ENCODE measurements around the gene ADNP2.
"Not testable (repeated sequence)": the region's sequence is repeated elsewhere in the genome, so short reads cannot be mapped to it uniquely, and the experiment has no call there.

ADNP2 gene

DNA sequence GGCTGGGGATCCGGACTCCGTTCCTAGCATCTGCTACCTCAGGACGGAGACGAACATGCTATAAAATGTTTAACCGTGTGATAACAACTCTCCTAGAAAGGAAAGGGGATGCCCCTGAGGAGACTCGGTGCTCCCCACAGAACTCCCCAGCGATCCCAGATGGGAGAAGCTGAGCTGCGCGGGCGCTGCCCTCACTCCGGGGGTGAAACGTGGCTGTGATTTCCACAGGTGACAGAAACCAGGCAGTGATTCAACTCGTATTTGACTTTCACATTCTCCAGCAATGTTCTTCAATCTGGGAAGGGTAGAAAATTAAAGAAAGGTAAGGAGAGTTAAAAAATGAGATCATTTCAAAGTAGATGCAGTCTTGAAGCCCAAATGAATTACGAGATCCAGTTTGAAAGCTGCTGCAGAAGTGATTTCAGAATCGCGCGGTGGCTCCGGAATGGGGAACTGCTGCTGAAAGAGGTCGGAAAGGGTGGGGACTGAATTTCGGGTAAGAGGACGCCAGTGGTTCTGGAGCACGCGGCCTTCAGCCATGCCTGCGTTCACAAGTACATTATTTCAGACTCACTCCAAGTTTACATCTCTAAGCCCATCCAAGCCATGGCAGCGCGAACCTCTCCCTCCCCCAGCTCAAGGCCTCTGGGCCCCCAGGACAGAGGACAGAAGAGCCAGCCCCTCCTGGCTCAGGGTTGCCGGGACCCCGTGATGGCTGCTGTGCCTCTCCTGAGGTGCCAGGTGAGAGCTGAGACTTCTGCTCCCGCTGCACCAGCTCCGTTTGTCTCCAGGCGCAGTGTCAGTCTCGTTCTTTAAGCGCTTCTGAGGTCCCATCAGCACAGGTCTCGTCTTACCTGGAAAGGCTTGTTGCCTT, 39.5 kb downstream of the ADNP2 start:
- no peak for DNase-seq

DNA sequence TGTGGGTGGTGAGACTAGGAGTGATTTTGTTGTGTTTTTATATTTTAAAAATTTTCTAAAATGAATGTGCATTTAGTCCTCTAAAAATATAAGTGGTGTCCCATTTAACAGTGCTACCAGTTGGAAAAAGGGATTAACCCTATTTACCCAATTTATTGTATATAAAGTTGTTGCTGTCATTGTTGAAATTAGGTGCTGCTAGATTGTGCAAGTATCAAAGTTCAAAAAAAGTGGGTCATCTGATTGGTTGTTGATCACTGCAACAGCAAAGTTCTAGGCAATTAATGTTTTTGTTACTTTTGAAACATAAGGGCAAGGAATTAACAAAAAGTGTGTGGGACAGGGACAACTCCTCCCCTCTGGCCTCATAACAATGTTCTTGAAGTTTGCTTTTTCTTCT, 40.6 kb downstream of the ADNP2 start:
- DNase-seq: no peak

DNA sequence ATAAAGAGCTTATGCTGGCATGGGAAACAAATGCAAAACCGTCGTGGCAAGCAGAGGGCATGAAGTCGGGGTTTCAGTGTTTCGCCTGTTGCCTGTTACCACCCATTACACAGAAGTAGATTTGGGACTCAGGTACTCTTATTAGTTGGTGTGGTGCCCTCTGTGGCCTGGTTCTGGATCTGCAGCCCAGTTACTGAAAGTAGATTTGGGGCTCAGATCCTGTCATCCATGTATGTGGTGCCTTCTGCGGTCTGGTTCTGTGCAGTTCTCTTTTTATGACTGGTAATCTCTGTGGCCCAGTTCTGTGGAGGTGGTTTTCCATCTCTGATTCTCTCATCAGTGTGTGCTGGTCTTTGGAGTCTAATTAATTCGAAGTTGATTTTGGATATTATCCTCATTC, 45.2 kb downstream of the ADNP2 start:
- no peak for DNase-seq

DNA sequence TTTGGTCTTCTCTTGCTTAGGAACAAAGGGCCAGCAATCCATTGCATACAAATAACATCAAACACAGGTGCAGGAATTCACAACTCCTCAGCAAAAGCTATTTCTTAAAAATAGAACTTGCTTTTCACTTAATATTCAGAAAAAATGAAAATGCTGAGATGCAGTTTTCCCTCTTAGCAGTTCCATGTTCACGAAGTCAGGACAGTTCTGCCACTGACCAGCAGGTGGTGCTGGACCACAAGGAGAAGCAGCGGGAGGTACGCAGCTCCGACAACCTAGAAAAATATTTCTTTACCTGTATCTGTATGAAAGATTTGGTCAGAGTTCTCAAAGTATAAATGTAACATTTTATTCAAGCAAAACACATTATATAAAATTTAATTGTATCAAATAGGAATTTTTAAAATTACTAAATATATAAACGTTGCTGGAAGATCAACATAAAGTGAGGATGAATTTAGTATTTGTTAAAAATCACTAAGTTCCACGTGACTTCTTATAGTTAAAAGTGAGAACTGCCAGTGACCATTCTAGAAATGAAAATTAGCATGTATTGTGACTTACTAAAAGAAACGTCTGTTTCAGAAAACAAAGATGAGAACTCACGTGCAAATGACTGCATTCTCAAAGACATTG, 48.8 kb downstream of the ADNP2 start:
- DNase-seq: peak; percentile 85

DNA sequence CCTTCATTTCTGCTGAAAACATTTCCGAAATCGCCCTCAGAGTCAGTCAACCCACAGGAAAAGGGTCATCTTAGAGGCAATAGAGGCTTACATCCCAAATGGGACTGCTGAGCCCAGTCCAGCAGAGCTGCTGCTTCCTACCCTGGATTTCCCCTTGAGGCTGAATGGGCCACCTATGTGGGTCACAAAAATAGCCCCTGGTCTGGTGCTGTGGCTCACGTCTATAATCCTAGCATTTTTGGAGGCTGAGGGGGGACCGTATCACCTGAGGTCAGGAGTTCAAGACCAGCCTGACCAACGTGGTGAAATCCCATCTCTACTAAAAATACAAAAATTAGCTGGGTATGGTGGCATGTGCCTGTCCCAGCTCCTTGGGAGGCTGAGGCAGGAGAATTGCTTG, 49.3 kb downstream of the ADNP2 start:
- no peak for DNase-seq

DNA sequence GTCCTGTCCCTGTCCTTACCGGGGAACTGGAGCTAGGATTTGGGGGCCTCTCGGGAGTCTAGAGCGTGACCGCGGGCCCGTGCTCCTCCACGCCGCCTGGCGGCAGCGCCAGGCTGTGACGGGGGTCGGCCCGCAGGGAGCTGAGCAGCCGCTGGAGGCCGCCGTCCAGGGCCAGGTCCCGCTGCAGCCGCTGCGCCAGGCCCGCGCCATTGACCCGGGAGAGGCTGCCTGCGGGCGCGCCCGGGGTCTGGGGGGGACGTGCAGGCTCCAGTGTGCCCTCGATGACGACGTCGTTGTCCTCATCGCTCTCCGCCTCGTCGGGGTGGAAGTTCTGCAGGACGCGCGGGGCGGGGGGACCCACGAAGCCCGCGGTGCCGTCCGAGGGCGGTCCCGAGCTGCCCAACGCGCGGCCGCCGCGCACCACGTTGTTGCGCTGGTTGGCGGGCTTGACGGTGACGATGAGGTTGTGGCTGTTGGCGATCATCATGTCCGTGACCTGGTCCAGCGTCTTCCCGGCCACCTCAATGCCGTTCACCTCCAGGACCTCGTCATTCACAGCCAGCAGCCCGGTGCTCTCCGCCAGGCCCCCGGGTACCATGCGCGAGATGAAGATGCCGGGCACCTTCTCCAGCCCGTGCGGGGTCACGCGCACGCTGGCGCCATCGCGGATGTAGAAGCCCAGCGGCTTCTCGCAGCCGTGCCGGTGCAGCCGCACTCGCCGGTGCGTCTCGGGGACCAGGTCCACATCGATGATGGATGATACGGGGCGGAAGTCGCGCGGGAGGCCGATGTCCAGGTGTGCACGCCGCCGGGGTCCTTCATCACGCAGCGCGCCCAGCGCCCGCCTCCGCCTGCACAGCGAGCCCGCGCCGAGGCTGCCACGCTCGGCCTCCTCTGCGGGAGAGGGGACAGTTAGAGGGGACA, 50.9 kb downstream of the ADNP2 start:
- no peak for DNase-seq

DNA sequence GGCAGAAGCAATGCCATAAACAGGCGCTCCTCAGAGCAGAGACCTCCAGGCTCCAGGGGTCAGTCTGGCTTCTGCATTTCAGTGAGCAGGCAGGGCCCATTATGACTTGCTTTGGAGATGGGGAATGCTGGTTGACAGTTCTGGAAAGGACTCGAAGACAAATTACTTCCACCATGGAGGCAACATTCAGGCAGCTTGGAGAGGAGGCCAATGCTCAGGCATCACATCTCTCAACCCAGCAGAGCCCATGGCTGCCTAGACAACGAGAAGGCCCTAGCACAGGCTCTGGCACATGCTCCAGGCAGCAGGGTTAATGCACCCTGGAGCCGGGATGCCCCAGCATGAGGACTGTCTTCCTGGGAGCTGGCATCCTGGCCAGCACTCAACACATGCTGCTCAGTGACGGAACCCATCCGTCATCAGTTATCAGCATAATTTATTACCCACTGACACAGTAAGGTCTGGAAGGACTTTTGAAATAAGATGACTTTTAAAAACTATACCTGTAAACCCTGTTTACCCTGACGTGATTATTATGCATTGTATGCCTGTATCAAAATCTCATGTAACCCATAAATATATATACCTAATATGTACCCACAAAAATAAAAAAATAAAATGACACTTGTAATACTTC, 52.8 kb downstream of the ADNP2 start:
- DNase-seq: no peak

DNA sequence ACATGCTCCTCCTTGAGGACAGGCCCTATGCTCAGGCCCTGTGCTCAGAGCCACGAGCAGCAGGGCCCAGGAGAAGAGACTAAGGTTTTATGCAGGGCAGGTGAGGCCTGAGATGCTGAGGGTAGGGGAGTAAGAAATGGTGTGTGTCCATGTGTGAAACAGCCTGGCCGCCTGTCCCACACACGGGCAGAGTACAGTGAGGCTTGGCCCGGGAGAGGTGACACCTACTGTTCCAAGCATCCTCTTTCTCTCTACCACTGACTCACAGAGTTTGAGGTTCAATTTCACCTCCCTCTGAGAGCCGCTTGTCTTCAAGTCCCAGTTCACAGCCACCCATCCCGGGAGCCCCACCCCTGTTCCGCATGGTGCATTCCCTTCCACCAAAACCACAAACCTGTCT, 54.1 kb downstream of the ADNP2 start:
- no peak for DNase-seq

DNA sequence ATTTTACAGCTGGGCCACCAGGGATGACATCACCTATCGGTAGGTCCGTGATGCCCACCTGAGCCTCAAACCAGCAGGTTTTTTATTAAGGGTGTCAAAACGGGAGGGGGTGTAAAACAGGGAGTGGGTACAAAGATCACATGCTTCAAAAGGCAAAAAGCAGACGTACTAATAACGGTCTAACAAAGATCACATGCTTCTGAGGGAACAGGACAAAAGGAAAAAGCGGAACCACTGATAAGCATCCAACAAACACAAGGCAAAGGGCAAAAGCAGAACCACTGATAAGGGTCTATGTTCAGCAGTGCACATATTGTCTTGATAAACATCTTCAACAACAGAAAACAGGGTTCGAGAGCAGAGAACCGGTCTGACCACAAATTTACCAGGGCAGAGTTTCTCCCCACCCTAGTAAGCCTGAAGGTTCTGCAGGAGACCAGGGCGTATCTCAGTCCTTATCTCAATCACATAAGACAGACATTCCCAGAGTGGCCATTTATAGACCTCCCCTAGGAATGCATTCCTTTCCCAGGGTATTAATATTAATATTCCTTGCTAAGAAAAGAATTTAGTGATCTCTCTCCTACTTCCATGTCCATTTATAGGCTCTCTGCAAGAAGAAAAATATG, 55.8 kb downstream of the ADNP2 start:
- DNase-seq: not testable (repeated sequence)

DNA sequence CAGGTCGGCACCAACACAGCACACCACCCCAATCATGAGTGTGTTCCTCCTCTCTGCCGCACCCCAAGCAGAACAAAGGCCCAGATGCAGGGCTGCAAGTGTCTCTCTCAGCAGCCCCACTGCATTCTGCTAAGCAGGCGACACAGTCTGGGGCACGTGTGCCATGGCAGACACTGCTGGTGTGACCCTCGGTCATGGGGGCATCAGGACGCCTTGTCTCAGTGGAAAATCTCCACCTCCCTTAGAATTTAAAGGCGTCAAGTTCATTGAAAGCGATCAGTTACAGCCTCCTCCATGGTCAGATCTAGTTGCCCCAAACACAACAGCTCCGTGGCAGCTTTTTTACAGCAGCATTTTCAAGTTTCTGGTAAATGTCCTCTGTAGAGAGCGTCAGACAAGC, 57.2 kb downstream of the ADNP2 start:
- no peak for DNase-seq

DNA sequence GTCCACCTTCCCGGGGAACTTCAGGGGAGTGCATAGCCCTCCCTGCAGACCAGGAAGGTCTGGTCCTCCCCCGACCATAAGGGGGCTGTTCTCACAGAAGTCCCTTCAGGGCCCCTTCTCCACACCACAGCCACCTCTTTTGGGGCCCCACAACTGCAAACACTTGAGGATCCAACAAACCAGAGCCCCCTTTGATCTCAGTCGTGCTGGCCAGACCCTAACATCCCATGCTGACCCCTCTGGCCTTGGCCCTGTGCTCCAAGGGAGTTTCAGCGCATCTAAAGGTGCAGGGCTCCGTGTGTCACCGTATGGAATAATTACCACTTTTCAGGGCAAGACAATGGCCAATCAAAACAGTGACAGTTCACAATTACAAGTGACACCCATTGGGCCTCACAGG, 57.7 kb downstream of the ADNP2 start:
- no peak for DNase-seq

DNA sequence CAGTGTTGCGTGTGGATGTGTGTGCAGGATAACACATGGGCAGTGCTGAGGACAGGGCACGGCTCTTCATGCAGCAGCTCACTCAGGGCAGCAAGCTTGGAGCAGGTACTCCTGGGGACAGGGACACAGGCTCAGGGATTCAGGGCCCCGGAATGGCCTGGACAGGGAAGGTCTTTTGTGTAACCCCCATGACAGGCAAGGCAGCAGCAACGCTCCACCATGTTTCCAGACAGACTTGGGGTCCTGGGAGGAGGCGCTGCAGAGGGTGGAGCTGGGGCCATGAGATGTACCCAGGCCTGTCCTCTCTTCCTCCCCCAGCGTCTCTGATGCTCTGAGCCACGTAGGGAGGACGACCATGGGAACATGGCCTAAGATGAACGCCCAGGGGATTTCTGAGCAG, 58.3 kb downstream of the ADNP2 start:
- DNase-seq: no peak

DNA sequence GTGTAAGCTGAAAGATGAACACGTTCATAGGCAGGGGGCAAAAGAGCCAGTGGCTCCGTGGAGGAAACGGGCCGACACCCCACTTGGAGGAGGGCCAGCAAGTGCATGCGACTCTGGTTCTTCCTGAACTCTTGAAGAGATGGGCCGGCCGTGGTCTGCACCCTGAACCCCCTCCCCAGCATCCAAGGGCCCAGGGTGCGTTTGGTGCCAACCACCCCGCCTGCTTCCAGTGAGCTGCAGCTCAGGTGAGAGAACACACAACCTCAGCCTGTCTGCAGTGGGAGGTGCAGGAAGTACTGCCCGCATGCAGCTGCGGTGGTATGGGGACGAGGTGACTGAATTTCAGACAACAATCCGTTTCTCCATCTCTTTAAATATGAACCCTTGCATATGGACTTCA, 58.9 kb downstream of the ADNP2 start:
- no peak for DNase-seq

DNA sequence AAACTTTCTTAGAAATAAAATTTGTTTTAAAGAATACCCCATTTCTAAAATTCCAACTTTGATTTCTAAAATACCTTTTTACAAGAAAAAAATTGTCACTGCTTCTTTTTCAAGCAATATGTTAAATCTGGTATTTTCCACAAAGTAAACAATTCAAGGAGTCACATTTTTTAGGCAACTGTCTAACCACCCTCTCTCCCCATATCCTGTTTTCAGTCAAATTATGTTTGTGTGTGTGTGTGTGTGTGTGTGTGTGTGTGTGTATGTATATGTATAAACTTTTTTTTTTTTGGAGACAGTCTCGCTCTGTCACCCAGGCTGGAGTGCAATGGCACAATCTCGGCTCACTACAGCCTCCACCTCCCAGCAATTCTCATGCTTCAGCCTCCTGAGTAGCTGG, 59.3 kb downstream of the ADNP2 start:
- DNase-seq: no peak

DNA sequence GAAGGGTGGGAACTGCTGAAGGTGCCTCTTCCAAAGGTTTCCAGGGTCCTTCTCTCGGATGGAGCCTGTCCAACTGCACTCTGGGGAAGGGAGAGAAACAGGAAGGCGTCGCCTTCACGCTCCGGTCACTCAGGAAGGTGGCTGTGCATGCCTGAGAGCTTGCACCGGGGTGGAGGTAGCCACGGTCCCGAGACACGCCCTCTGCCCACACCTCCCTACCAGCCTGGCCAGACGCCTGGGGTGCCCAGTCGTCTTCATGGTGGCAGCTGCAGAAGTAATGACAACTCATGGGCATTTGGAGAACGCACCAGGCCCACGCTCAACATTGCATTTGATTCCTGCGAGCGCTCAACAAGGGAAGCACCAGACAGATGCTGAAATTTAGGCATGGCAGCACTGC, 59.9 kb downstream of the ADNP2 start:
- no peak for DNase-seq

DNA sequence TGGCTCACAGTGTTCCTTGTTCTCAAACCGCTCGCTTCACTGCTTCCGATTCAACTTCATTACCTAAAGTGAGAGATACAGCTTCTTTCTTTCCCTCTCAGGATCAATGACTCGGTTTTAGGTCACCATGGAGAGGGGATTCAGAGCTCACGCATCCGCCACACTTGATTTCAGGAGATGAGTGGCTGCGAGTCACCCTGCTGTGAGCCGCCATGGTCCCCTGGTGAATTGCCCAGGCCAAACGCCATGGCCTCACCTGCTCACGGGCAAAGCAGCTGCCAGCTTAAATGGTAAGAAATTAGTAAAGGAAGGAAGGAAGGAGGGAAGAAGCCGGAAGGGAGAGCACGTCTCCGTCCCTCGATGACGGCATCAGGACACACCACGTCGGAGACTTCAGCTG, 60.5 kb downstream of the ADNP2 start:
- DNase-seq: no peak

DNA sequence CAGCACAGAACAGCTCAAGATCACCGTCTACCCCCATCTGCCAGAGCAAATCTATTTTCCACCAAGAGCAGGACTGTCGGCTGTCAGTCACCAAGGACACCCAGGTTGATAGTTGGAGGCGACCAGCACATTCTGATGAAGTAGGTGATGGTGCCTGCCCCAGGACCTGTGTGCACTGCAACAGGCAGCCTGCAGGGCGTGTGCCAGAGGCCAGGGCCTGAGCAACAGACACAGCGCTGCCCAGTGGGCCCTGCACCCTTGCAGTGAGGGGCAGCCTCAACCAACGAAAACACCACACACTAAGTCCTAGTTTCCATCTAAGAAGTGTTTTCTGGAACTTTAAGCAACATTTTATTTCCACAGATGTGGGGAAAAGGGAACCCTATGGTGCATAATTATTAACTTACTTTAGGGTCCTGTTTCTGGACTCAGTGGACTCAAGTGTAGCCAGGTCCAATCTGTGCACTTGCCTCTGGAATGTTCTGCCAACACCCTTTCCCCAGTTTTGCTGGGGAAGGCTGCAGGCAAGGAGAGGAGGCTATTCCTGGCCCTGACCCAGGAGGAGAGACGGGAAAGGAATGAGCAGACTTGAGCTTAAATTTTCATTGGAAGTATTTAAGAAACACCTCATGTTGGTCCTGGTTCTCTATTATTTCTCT, 61.5 kb downstream of the ADNP2 start:
- DNase-seq: no peak

DNA sequence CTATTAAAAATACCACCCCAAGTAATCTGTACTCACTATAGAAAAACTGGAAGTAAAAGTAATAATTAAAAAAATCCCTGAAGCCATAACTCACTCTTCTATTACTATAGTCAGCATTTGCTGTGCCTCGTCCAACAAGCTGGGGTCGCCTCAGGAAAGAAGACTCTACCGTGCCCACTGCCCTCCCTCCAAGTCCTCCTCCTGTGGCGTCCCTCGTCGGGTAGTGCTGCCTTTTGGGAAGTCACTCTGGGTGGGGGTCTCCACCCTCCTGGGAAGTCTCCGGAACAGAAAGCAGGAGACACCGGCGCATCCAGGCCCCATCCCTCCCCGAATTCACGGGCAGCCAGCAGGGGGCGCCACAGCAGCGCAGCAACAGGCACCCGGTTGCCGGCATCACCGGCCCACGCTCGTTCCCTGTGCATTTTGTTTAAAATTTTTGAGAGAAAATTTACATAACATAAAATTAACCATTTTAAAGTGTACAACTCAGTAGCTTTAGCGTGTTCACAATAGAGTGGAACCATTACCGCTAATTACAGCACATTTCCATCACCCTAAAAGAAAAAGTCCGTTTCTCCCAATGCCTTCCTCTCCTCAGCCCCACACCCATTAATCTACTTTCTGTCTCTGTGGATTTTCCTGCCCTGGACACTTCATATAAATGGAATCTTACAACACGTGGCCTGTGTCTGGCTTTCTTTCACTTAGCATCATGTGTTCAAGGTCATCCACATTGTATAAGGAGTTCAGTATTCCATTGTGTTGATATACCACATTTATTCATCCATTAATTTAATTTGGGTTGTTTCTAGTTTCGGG, 62.2 kb downstream of the ADNP2 start:
- DNase-seq: peak; percentile 68

DNA sequence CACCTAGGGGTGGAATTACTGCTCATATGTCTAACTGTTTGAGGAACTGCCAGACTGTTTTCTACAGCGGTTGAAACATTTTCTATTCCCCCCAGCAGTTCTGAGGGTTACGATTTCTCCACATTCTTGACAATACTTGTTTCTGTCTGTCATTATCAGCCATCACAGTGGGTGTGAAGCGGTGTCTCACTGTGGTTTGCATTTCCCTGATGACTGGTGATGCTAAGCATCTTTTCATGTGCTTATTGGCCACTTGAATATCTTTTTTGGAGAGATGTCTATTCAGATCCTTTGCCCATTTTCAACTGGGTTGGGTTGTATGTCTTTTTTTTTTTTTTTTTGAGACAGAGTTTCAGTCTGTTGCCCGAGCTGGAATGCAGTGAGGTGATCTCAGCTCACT, 63.0 kb downstream of the ADNP2 start:
- no peak for DNase-seq

DNA sequence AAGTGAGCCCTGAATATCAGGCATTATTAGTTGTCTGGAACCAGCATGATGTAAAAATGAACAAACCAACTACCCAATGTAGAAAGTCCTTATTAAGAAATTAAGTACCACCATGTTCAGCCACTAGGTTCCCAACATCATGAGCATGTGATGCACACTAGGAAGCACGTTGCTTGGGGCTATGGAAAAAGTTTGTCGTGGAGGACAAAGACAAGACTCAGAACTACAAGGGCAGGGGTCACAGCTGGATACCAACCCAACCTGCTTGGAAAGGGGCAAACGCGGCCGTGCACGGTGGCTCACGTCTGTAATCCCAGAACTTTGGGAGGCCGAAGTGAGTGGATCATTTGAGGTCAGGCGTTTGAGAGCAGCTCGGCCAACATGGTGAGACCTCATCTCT, 64.0 kb downstream of the ADNP2 start:
- no peak for DNase-seq
